Prostate gland (tissue), 2 donors: ENCODE results near the gene SMARCAD1.

Source experiments
- POLR2A ChIP-seq: fragments of 450-650 bp; IDR thresholded peaks from one replicate; pipeline ENCODE4 v1.6.1; 2016; ENCODE audit warnings: antibody characterized with exemption, mild to moderate bottlenecking
- POLR2AphosphoS5 ChIP-seq: sonication (generic); formaldehyde crosslinking; IDR thresholded peaks from one replicate; pipeline ENCODE4 v1.6.1; 2017; ENCODE audit warnings: antibody characterized with exemption
- TF ChIP-seq, protein P1 (sequence below), 4 experiments: fragments of 200-600 bp in 2 of 4; fragments of 450-650 bp in 2 of 4; sonication (generic) in 2 of 4; IDR thresholded peaks; 1 replicate in 3 of 4; 2 replicates in 1 of 4; pipeline ENCODE4 v1.5.1; 2016 to 2019; ENCODE audit warnings: antibody characterized with exemption in 4 of 4, mild to moderate bottlenecking in 2 of 4, moderate library complexity in 2 of 4

DNA sequence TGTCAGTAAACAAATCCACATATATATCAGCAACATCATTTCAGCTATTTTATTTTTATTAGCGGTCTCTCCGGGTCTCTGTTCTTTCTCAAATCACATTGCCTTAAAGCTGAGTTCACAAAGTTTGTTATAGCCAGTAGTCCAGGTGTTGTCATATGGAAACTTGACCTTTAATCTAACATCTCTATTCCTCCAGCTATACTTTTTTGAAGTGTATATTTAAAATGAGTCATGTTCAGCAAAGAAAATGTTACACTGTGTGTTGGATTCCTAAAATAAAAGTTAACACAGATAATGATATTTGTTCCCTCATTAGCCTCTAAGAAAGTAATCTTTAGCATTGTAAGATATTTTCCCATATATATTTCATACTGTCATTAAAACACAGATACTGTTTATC is 63.6 kb downstream of the SMARCAD1 start:
- TF ChIP-seq POLR2A: no peak
- TF ChIP-seq, protein P1, sequence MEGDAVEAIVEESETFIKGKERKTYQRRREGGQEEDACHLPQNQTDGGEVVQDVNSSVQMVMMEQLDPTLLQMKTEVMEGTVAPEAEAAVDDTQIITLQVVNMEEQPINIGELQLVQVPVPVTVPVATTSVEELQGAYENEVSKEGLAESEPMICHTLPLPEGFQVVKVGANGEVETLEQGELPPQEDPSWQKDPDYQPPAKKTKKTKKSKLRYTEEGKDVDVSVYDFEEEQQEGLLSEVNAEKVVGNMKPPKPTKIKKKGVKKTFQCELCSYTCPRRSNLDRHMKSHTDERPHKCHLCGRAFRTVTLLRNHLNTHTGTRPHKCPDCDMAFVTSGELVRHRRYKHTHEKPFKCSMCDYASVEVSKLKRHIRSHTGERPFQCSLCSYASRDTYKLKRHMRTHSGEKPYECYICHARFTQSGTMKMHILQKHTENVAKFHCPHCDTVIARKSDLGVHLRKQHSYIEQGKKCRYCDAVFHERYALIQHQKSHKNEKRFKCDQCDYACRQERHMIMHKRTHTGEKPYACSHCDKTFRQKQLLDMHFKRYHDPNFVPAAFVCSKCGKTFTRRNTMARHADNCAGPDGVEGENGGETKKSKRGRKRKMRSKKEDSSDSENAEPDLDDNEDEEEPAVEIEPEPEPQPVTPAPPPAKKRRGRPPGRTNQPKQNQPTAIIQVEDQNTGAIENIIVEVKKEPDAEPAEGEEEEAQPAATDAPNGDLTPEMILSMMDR (IDR thresholded peaks at IDR 0.05): no peak
- no peak for TF ChIP-seq POLR2AphosphoS5
